ENCODE data around the gene PPP1R12A.
"Not testable (repeated sequence)": the region's sequence is repeated elsewhere in the genome, so short reads cannot be mapped to it uniquely, and the experiment has no call there.

Gene PPP1R12A

DNA sequence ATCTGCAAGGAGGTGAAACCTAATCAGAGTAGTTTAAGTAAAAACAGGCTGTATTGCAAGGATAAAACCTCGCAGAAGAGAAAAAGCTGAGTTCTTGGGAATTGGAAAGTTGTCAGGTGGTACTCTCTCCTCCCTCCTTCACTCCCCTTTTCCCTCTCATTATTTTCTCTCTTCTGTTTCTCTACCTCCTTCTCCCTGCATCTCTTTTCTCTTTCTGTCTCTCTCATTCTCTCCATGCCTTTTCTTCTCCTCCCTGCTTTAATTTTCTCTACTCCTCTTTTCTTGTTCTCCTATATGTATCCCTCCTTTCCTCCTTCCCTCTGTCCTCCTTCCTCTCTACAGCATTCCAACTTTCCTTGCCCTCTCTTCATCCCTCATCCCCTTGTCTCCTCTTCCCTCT lies 14.2 kb upstream of the PPP1R12A start:
- no peak for TF ChIP-seq ZNF274 (IDR thresholded peaks at IDR 0.05; ENCODE audit: low read depth, low read length)
- H3K9me3 ChIP-seq (ENCODE audit: insufficient read depth, low read length) = no peaks in the 10 kb centered on the region
- no peak overlapping the region for H3K4me3 ChIP-seq (ENCODE audit: insufficient read length, low read depth)
- no peaks in the 10 kb centered on the region for H3K27me3 ChIP-seq (ENCODE audit: insufficient read depth, insufficient read length)
- H3K4me1 ChIP-seq (ENCODE audit: insufficient read depth, insufficient read length) = no peaks in the 10 kb centered on the region
- no peaks in the 10 kb centered on the region for H3K36me3 ChIP-seq (ENCODE audit: insufficient read depth, insufficient read length, low read length)
- H3K9ac ChIP-seq (ENCODE audit: insufficient read length, low read depth) = no peak overlapping the region
- no peak for DNase-seq (ENCODE audit: low read depth, low spot score)

DNA sequence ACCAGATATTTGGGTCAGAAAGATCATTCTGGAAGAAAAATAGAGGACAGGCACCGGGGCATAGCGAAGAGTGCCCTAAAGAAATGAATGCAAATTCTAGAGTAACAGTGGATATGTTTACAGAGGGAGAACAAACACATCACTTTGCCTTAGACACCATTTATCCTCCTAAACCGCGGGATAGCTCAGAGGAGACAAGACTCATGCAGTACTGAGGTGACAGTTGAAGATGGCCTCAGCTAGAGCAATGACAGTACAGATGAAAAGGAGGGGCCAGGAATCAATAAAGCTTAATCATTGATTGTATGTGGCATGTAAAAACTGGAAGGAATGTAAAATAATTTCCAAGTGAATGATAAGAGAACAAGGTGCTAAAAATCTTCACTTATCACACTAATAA lies 10.5 kb upstream of the PPP1R12A start:
- H3K4me3 ChIP-seq (ENCODE audit: insufficient read length, low read depth) = no peak overlapping the region
- H3K4me1 ChIP-seq (ENCODE audit: insufficient read depth, insufficient read length) = no peaks in the 10 kb centered on the region
- H3K36me3 ChIP-seq (ENCODE audit: insufficient read depth, insufficient read length, low read length) = no peaks in the 10 kb centered on the region
- no peaks in the 10 kb centered on the region for H3K9me3 ChIP-seq (ENCODE audit: insufficient read depth, low read length)
- no peak overlapping the region for H3K9ac ChIP-seq (ENCODE audit: insufficient read length, low read depth)
- H3K27me3 ChIP-seq (ENCODE audit: insufficient read depth, insufficient read length) = no peaks in the 10 kb centered on the region
- TF ChIP-seq SUZ12 (IDR thresholded peaks at IDR 0.05; ENCODE audit: extremely low read depth, insufficient read depth, insufficient read length) = no peak
- TF ChIP-seq YY1 (IDR thresholded peaks at IDR 0.05; ENCODE audit: insufficient read depth, insufficient read length) = no peak
- TF ChIP-seq ZNF274 (IDR thresholded peaks at IDR 0.05; ENCODE audit: low read depth, low read length) = no peak
- no peak for DNase-seq (ENCODE audit: low read depth, low spot score)

DNA sequence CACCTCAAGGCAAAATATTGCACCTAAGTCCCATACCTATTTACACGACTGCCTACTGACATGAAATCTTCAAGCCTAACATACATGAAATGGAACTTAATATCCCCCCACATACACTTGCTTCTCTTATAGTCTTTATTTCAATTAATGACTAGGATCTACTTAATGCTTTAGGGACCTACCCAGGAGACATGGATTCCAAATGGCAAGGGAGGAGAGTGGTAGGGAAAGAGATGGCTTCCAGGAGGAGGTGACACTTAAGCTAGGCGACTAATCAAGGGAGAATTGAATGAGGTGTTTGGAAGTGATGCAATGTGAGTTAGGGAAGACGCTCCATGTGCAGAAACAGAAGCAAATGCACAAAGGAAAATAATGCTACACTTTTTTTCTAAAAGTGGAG lies 9.7 kb upstream of the PPP1R12A start:
- Histone ChIP-seq H3K4me1 (ENCODE audit: insufficient read depth, insufficient read length) (no peaks in the 10 kb centered on the region), H3K36me3 (ENCODE audit: insufficient read depth, insufficient read length, low read length) (no peaks in the 10 kb centered on the region), H3K27me3 (ENCODE audit: insufficient read depth, insufficient read length) (no peaks in the 10 kb centered on the region), H3K9me3 (ENCODE audit: insufficient read depth, low read length) (no peaks in the 10 kb centered on the region), H3K4me3 (ENCODE audit: insufficient read length, low read depth) (no peak overlapping the region), H3K9ac (ENCODE audit: insufficient read length, low read depth) (no peak overlapping the region)
- TF ChIP-seq SUZ12 (IDR thresholded peaks at IDR 0.05; ENCODE audit: extremely low read depth, insufficient read depth, insufficient read length) (no peak), ZNF274 (IDR thresholded peaks at IDR 0.05; ENCODE audit: low read depth, low read length) (no peak), YY1 (IDR thresholded peaks at IDR 0.05; ENCODE audit: insufficient read depth, insufficient read length) (no peak)
- DNase-seq (ENCODE audit: low read depth, low spot score) = no peak

DNA sequence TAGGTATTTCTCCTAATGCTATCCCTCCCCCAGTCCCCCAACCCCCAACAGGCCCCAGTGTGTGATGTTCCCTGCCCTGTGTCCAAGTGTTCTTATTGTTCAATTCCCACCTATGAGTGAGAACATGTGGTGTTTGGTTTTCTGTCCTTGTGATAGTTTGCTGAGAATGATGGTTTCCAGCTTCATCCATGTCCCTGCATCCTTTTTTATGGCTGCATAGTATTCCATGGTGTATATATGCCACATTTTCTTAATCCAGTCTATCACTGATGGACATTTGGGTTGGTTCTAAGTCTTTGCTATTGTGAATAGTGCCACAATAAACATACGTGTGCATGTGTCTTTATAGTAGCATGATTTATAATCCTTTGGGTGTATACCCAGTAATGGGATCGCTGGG lies 7.9 kb upstream of the PPP1R12A start:
- not testable (repeated sequence) for DNase-seq (ENCODE audit: low read depth, low spot score); H3K4me3 ChIP-seq (ENCODE audit: insufficient read length, low read depth); H3K9me3 ChIP-seq (ENCODE audit: insufficient read depth, low read length); H3K36me3 ChIP-seq (ENCODE audit: insufficient read depth, insufficient read length, low read length); H3K9ac ChIP-seq (ENCODE audit: insufficient read length, low read depth); H3K27me3 ChIP-seq (ENCODE audit: insufficient read depth, insufficient read length); H3K4me1 ChIP-seq (ENCODE audit: insufficient read depth, insufficient read length)

DNA sequence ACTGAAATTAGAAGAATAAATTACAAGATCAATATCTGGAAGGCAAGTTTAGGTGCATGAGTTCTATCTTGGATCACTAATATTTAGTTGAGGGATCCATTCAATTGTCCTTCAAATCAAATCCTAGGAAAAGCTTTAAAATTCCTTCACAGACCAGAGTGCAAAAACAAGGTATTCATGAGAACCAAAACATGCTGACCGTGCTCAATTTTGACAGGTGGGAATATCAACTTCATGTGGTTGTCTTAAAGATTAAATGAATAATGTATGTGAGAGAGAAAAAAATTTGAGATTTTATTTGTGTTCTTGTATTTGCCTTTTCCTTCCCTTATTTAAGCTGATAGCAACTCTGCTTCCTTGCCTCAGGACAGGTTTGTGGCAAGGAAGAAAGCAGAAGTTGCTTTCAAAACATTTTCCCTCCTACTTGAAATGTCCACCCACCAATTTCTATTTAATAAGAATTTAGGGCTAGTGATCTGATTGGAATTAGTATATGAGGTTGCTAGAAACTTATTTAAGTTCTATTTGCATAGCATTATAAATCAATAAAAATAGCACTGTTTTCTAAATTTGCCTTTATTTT lies 4.9 kb upstream of the PPP1R12A start:
- Histone ChIP-seq H3K4me3 (ENCODE audit: insufficient read length, low read depth) (no peak overlapping the region), H3K4me1 (ENCODE audit: insufficient read depth, insufficient read length) (no peaks in the 10 kb centered on the region), H3K36me3 (ENCODE audit: insufficient read depth, insufficient read length, low read length) (peaks cover 5% of the 10 kb centered on the region), H3K27me3 (ENCODE audit: insufficient read depth, insufficient read length) (no peaks in the 10 kb centered on the region), H3K9me3 (ENCODE audit: insufficient read depth, low read length) (no peaks in the 10 kb centered on the region), H3K9ac (ENCODE audit: insufficient read length, low read depth) (no peak overlapping the region)
- TF ChIP-seq SUZ12 (IDR thresholded peaks at IDR 0.05; ENCODE audit: extremely low read depth, insufficient read depth, insufficient read length) (no peak), YY1 (IDR thresholded peaks at IDR 0.05; ENCODE audit: insufficient read depth, insufficient read length) (no peak), ZNF274 (IDR thresholded peaks at IDR 0.05; ENCODE audit: low read depth, low read length) (no peak)
- no peak for DNase-seq (ENCODE audit: low read depth, low spot score)

DNA sequence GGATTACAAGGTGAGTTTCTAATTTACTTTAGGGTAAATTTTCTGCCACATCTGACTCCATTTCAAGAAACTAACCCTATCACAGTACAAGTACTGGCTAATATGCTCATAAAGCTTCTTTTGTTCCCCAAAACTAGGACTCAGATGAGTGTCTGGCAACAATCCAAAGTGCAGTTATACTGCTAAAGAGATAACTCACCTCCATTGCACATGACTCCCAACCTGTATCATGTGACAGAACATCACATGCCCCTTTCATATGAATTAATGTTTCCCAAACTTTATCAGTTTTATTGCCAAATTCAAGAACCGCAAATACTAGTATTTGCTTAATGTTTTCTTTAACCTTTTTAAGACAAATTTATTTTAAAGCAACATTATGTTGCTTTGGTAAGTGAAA lies 3.9 kb upstream of the PPP1R12A start:
- Histone ChIP-seq H3K27me3 (ENCODE audit: insufficient read depth, insufficient read length) (no peaks in the 10 kb centered on the region), H3K9me3 (ENCODE audit: insufficient read depth, low read length) (no peaks in the 10 kb centered on the region)

DNA sequence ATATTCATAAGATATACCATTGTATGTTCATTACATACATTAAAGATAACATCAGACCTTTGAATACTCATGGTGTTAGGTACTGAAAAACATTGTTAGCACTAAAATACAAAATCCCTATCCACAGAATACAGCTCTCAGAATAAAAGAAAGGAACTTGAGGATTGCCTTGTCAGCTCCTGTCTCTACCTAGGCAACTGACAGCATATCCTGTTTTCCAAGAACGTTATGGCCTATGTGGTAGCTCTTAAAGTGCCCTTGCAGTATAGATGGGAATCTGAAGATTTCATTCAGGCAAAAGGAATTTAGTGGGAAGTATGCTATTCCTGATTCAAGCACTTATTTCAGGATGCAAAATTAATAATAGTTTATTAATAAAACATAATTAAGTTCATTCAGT lies 1.8 kb upstream of the PPP1R12A start:
- no peak for DNase-seq (ENCODE audit: low read depth, low spot score)
- H3K9me3 ChIP-seq (ENCODE audit: insufficient read depth, low read length) = no peaks in the 10 kb centered on the region
- TF ChIP-seq ZNF274 (IDR thresholded peaks at IDR 0.05; ENCODE audit: low read depth, low read length) = no peak
- TF ChIP-seq SUZ12 (IDR thresholded peaks at IDR 0.05; ENCODE audit: extremely low read depth, insufficient read depth, insufficient read length) = no peak
- no peak for TF ChIP-seq YY1 (IDR thresholded peaks at IDR 0.05; ENCODE audit: insufficient read depth, insufficient read length)
- peaks cover 5% of the 10 kb centered on the region for H3K36me3 ChIP-seq (ENCODE audit: insufficient read depth, insufficient read length, low read length)
- no peak overlapping the region for H3K4me3 ChIP-seq (ENCODE audit: insufficient read length, low read depth)
- no peaks in the 10 kb centered on the region for H3K4me1 ChIP-seq (ENCODE audit: insufficient read depth, insufficient read length)
- H3K27me3 ChIP-seq (ENCODE audit: insufficient read depth, insufficient read length) = no peaks in the 10 kb centered on the region
- no peak overlapping the region for H3K9ac ChIP-seq (ENCODE audit: insufficient read length, low read depth)

More for the DNA sequence above, 3.9 kb upstream of the PPP1R12A start:
- Histone ChIP-seq H3K4me3 (ENCODE audit: insufficient read length, low read depth) (no peak overlapping the region), H3K4me1 (ENCODE audit: insufficient read depth, insufficient read length) (no peaks in the 10 kb centered on the region), H3K36me3 (ENCODE audit: insufficient read depth, insufficient read length, low read length) (peaks cover 5% of the 10 kb centered on the region), H3K9ac (ENCODE audit: insufficient read length, low read depth) (no peak overlapping the region)
- DNase-seq (ENCODE audit: low read depth, low spot score) = no peak
- TF ChIP-seq SUZ12 (IDR thresholded peaks at IDR 0.05; ENCODE audit: extremely low read depth, insufficient read depth, insufficient read length) (no peak), ZNF274 (IDR thresholded peaks at IDR 0.05; ENCODE audit: low read depth, low read length) (no peak), YY1 (IDR thresholded peaks at IDR 0.05; ENCODE audit: insufficient read depth, insufficient read length) (no peak)

Data from NT2/D1 (cell line).